ENCODE measurements around the gene COL6A2.

COL6A2 gene

GRCh38 chr21:46114963-46115362 is 17.1 kb downstream of the COL6A2 start:
- DNase-seq (ENCODE audit: low spot score), result no peak

GRCh38 chr21:46115441-46116188 is 17.7 kb downstream of the COL6A2 start:
- DNase-seq (ENCODE audit: low spot score), result no peak

GRCh38 chr21:46116189-46116775 is 18.4 kb downstream of the COL6A2 start:
- DNase-seq (ENCODE audit: low spot score), result no peak

- DNase-seq (ENCODE audit: low spot score), result no peak
These were observed 19.1 kb downstream of the COL6A2 start for GRCh38 chr21:46116776-46117585.

GRCh38 chr21:46117586-46118315 is 19.8 kb downstream of the COL6A2 start:
- DNase-seq (ENCODE audit: low spot score), result no peak

GRCh38 chr21:46118316-46119143 is 20.6 kb downstream of the COL6A2 start:
- no peak for DNase-seq (ENCODE audit: low spot score)

- no peak for DNase-seq (ENCODE audit: low spot score)
These were observed 21.3 kb downstream of the COL6A2 start for GRCh38 chr21:46119144-46119636.

GRCh38 chr21:46119637-46120271 is 21.8 kb downstream of the COL6A2 start:
- no peak for DNase-seq (ENCODE audit: low spot score)

- DNase-seq (ENCODE audit: low spot score), result no peak
These were observed 22.7 kb downstream of the COL6A2 start for GRCh38 chr21:46120301-46121285.

GRCh38 chr21:46121286-46122221 is 23.6 kb downstream of the COL6A2 start:
- no peak for DNase-seq (ENCODE audit: low spot score)

GRCh38 chr21:46122237-46122671 is 24.3 kb downstream of the COL6A2 start:
- DNase-seq (ENCODE audit: low spot score), result no peak

GRCh38 chr21:46122758-46123683 is 25.1 kb downstream of the COL6A2 start:
- no peak for DNase-seq (ENCODE audit: low spot score)

GRCh38 chr21:46124083-46124925 is 26.4 kb downstream of the COL6A2 start:
- DNase-seq (ENCODE audit: low spot score), result no peak

GRCh38 chr21:46124926-46125845 is 27.3 kb downstream of the COL6A2 start:
- DNase-seq (ENCODE audit: low spot score), result no peak

- DNase-seq (ENCODE audit: low spot score), result no peak
These were observed 28.0 kb downstream of the COL6A2 start for GRCh38 chr21:46125846-46126301.

All from LoVo (cell line).